Measurements from ENCODE around the gene DAPK2. TPM values are rescaled to one million over a fixed set of nuclear protein-coding genes. Genes with fewer than 3 reads are reported as not detected.

The DAPK2 gene
- total RNA-seq, 4 donors from 2014 or later, result 45.1 to 244 (median 107) TPM

DNA sequence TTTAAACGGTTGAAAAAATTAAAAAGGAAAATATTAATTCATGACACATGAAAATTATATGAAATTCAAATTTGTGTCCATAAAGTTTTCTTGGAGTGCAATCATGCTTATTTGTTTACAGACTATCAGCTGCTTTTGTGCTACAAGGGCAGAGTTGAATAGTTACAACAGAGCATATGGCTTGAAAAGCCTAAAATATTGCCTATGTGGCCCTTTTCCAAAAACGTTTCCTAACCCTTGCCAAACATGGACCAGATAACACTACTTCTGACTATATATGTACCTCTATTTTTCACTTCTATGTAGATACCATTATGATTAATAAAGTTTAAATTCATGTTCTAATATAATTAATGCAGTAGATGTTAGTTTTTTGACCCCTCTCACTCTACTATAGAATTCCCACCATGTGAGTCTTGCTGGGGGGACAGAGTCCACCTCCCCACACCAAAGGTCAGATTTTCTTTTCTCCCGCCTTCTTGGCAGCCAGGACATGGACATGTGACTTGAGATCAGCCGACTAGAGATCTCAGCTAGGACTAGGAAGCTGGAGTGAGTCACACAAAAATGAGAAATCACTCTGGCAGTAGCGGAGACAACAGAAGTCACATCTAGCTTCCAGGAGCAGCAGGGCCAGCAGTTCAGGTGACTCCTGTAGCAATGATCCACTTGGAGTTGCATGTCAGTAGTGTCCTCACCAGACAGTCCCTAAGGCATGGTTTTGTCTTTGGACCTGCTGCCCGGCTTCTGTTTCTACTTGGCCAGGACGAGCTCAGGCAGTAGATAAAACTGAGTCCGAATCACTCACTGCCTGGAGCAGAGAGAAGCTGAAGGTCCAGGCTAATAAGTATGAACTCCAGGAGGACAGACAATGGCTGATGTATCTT, 24.9 kb upstream of the DAPK2 start:
- peak overlapping the region; percentile 50 to 63 (median 53) for H3K27ac ChIP-seq
- WGBS, 2 donors (ENCODE audit: low coverage in 1 of 2), result 52 to 63% methylated on average over 2 to 8 of the region's 8 CpGs
- H3K27me3 ChIP-seq, result no peaks in the 10 kb centered on the region
- TF ChIP-seq, protein P1, sequence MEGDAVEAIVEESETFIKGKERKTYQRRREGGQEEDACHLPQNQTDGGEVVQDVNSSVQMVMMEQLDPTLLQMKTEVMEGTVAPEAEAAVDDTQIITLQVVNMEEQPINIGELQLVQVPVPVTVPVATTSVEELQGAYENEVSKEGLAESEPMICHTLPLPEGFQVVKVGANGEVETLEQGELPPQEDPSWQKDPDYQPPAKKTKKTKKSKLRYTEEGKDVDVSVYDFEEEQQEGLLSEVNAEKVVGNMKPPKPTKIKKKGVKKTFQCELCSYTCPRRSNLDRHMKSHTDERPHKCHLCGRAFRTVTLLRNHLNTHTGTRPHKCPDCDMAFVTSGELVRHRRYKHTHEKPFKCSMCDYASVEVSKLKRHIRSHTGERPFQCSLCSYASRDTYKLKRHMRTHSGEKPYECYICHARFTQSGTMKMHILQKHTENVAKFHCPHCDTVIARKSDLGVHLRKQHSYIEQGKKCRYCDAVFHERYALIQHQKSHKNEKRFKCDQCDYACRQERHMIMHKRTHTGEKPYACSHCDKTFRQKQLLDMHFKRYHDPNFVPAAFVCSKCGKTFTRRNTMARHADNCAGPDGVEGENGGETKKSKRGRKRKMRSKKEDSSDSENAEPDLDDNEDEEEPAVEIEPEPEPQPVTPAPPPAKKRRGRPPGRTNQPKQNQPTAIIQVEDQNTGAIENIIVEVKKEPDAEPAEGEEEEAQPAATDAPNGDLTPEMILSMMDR (IDR thresholded peaks at IDR 0.05), result no peak
- TF ChIP-seq POLR2AphosphoS5 (IDR thresholded peaks at IDR 0.05), result peak; percentile 9 to 25 (median 22)
- H3K9me3 ChIP-seq, result no peaks in the 10 kb centered on the region
- intact Hi-C loops (cut with DNase I; ENCODE audit: low total_unique reads), result no loop called here
- in situ Hi-C loops (cut with MboI; ENCODE audit: low pct_ligation_motif_present in 1 of 4, low pct_unique_long_range_greater_than_20kb in 1 of 4, low sequenced_read_pairs in 3 of 4), result loop anchor here (5.0 to 25.0 kb wide), 5 partner anchors 134 to 609 kb away; no protein-coding TSS in a partner anchor
- peaks cover 0 to 38% (median 12%) of the 10 kb centered on the region in 4 donors for H3K4me1 ChIP-seq
- peak; percentile 47 for DNase-seq
- H3K4me3 ChIP-seq, result no peak overlapping the region
- peaks cover 0 to 8% (median 1%) of the 10 kb centered on the region in 4 donors for H3K36me3 ChIP-seq

DNA sequence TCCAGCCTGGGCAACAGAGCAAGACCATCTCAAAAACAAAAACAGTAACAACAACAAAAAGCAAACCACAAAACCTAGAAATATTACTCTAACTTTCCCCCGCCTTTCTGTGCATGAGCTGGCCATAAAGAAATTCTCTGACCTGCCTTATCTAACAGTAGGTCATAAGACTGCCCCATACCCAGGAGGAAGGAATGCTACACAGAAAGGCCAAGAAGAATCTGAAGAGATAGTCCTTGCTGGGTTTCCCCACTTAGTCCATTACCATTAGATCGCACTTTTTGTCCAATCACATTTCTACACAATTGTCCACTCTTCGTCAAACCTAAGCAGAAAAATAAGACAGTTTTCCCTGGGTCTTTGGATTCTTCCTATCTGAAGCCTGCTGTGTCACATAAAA, 23.8 kb upstream of the DAPK2 start:
- peaks cover 0 to 8% (median 1%) of the 10 kb centered on the region in 4 donors for H3K36me3 ChIP-seq
- TF ChIP-seq EP300 (IDR thresholded peaks at IDR 0.05; ENCODE audit: low read depth), result no peak
- no peak for TF ChIP-seq POLR2A (IDR thresholded peaks at IDR 0.05)
- no peak for TF ChIP-seq POLR2AphosphoS5 (IDR thresholded peaks at IDR 0.05)
- TF ChIP-seq, protein P1 (IDR thresholded peaks at IDR 0.05), result no peak
- no peaks in the 10 kb centered on the region for H3K27me3 ChIP-seq
- 95 to 100% methylated on average over 2 to 3 of the region's 3 CpGs for WGBS, 2 donors (ENCODE audit: low coverage in 1 of 2)
- no peak overlapping the region for H3K4me3 ChIP-seq
- in situ Hi-C loops (cut with MboI; ENCODE audit: low pct_ligation_motif_present in 1 of 4, low pct_unique_long_range_greater_than_20kb in 1 of 4, low sequenced_read_pairs in 3 of 4) (loop anchor here (5.0 to 25.0 kb wide), 5 partner anchors 133 to 608 kb away; no protein-coding TSS in a partner anchor), intact Hi-C loops (cut with DNase I; ENCODE audit: low total_unique reads) (no loop called here)
- H3K9me3 ChIP-seq, result no peaks in the 10 kb centered on the region
- H3K4me1 ChIP-seq, result peaks cover 0 to 38% (median 12%) of the 10 kb centered on the region in 4 donors
- peak overlapping the region in 3 of 4 donors; percentile 5 to 63 (median 51) for H3K27ac ChIP-seq
- DNase-seq, result no peak

DNA sequence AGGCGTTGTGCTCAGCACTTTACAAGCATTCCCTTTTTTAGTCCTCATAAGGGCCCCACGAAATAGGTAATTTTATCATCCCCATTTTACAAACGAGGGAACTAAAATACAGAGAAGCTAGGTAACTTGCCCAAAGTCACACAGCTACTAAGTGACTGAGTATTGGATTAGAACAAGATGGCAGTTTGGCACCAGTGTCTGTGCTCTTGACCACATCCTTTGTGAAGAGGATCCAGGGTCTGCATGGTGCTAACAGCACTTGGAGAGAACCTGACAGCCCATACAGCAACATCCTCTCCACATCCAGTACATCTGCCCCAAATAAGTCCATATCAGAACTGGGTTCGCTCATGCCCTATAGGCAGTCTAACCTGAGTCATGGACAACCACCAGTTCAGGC, 21.8 kb upstream of the DAPK2 start:
- TF ChIP-seq, protein P1 (IDR thresholded peaks at IDR 0.05), result no peak
- TF ChIP-seq EP300 (IDR thresholded peaks at IDR 0.05; ENCODE audit: low read depth) (no peak), POLR2A (IDR thresholded peaks at IDR 0.05) (no peak), POLR2AphosphoS5 (IDR thresholded peaks at IDR 0.05) (no peak)
- intact Hi-C loops (cut with DNase I; ENCODE audit: low total_unique reads) (loop anchor here (10.0 kb wide), 1 partner anchor 333 kb away; no protein-coding TSS in a partner anchor), in situ Hi-C loops (cut with MboI; ENCODE audit: low pct_ligation_motif_present in 1 of 4, low pct_unique_long_range_greater_than_20kb in 1 of 4, low sequenced_read_pairs in 3 of 4) (loop anchor here (5.0 to 25.0 kb wide), 5 partner anchors 131 to 606 kb away; no protein-coding TSS in a partner anchor)
- WGBS, 2 donors (ENCODE audit: low coverage in 1 of 2), result 51 to 52% methylated on average over 4 of the region's 4 CpGs
- Histone ChIP-seq H3K27ac (no peak overlapping the region), H3K4me3 (no peak overlapping the region), H3K4me1 (peaks cover 0 to 38% (median 12%) of the 10 kb centered on the region in 4 donors), H3K9me3 (no peaks in the 10 kb centered on the region), H3K36me3 (no peaks in the 10 kb centered on the region), H3K27me3 (no peaks in the 10 kb centered on the region)
- DNase-seq, result no peak

DNA sequence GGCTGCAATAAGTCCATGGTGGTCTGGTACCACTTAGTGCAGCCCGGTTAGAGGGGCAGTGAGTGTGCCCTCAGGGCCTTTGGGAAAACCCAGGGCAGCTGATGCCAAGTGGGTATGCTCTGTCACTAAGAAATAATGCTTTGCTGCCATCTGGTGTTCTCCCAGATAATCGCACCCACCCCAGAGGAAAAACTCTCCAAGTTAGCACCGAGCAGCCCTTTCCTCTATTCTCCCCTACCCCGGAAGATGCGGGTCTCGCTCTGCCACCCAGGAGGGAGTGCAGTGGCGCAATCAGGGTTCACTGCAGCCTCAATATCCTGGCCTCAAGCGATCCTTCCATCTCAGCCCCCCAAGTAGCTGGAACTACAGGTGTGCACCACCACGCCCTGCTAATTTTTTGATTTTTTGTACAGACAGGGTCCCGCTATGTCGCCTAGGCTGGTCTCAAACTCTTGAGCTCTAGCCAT, 21.3 kb upstream of the DAPK2 start:
- in situ Hi-C loops (cut with MboI; ENCODE audit: low pct_ligation_motif_present in 1 of 4, low pct_unique_long_range_greater_than_20kb in 1 of 4, low sequenced_read_pairs in 3 of 4) (loop anchor here (5.0 to 25.0 kb wide), 5 partner anchors 130 to 605 kb away; no protein-coding TSS in a partner anchor), intact Hi-C loops (cut with DNase I; ENCODE audit: low total_unique reads) (loop anchor here (10.0 kb wide), 1 partner anchor 333 kb away; no protein-coding TSS in a partner anchor)
- Histone ChIP-seq H3K4me3 (no peak overlapping the region), H3K4me1 (peaks cover 0 to 38% (median 10%) of the 10 kb centered on the region in 4 donors), H3K9me3 (no peaks in the 10 kb centered on the region), H3K36me3 (no peaks in the 10 kb centered on the region), H3K27me3 (no peaks in the 10 kb centered on the region), H3K27ac (no peak overlapping the region)
- peak; percentile 73 for DNase-seq
- no peak for TF ChIP-seq POLR2AphosphoS5 (IDR thresholded peaks at IDR 0.05)
- TF ChIP-seq, protein P1 (IDR thresholded peaks at IDR 0.05), result peak; percentile 78 to 91 (median 84)
- WGBS, 2 donors (ENCODE audit: low coverage in 1 of 2), result 0 to 17% methylated on average over 2 to 11 of the region's 11 CpGs

Measured in transverse colon (tissue), 4 donors.